Stimulated activated CD4-positive, alpha-beta T cell treated with anti-CD3 and anti-CD28 coated beads, Interleukin-4, amount 100 ng/mL, for 24 hours (primary cell): ENCODE measurements around the gene RPL39L.
"Not testable (repeated sequence)": the region's sequence is repeated elsewhere in the genome, so short reads cannot be mapped to it uniquely, and the experiment has no call there.

Source experiments
- DNase-seq: peaks from one replicate; pipeline ENCODE4 v3.0.0-alpha.2; 2020

The RPL39L gene

GRCh38 chr3:187139126-187139894 lies at the start of gene RPL39L:
RPL39L (minus strand) TSS chr3:187139496; CDS start chr3:187121300, 18,196 bp downstream.
- DNase-seq = peak; percentile 91

GRCh38 chr3:187188931-187189330 lies 49.6 kb upstream of the RPL39L start:
- no peak for DNase-seq

DNA sequence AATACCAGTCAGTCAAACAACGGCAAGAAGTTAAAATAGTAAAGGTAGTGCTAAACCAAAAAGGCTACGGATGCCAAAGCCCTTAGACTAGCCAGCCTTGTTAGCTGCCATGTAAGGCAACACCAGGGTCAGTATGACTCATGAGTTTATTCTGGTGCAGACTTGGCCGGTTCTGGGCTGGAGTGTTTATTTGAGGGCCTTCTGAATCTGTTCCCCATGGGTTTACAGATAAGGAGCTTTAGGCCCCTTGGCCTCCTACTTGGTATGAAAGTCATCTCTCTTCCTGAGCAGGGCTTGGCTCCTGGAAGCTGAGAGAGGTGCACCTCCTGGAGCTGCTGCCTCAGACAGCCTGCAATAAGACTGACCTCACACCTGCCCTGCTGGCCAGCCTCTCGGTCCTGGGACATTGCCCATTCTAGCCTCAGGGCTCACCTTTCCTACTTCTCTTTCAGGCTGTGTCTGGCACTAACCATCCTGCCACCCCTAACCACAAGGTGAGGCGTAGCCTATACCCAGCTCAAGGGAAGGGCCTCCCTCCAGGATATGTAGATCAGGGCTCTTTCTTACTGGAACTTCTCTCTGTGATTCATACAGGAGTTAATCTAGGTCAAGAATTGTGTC lies 47.6 kb upstream of the RPL39L start:
- no peak for DNase-seq

- DNase-seq = no peak
Observed at GRCh38 chr3:187186375-187186774, 47.1 kb upstream of the RPL39L start.

DNA sequence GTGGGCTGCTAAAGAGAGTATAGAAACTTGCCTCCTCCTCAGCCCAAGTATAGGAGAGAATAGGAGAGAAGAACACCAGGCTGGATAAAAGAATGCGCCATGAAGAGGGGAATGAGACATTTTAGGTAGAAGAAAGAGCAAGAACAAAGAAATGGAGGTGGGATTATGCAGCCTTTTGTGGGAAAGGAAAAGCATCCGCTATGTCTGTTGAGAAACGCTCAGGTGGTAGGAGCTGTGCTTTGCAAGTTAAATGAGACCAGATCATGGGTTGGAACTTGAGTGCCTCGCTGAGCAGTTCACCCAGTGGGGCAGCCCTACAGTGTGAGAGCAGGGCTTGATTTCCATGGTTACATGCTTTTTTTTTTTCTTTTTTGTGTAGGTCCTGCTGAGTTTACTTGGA lies 46.5 kb upstream of the RPL39L start:
- no peak for DNase-seq

DNA sequence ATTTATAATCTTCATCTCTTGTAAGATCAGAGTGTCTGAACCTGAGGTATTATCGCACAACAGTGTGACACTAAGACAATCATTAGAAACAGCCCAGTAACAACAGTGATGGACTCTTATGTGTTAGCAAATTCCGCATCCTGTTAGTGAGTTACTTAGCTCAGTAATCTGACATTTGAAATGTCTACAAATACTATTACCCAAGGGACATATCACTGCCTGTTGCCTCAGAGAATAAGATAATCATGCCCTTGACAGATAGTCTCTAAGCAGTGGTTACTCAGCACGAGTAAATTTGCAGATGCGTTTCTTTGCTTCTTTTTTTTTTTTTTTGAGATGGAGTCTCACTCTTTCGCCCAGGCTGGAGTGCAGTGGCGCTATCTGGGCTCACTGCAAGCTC lies 44.6 kb upstream of the RPL39L start:
- no peak for DNase-seq

DNA sequence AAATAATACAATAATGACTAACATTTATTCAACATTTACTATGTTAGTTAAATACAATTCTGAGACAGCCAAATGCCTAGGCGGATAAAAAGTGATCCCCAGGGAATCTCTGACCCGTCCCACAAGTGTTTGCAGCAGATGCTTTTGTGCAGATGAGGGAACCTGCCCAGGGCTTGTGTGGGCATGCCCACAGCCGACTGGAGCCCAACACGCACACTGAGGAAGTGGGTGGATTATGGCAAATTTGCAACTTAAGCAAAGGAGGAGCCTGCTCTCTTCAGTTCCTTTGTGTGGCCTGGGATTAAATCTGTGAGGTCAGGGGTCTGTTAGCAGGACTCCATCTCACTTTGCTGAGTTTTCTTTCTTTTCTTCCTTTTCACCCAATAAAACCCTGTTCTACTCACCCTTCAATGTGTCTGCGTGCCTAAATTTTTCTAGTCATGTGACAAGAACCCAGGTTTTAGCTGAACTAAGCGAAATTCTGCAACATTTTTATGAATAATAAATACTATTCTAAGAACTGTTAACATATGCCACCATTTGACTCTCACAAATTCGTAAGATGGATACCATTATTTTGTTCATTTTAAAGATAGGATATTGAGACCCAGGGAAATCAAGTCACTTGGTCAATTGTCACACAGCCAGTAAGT lies 44.0 kb upstream of the RPL39L start:
- DNase-seq = no peak

DNA sequence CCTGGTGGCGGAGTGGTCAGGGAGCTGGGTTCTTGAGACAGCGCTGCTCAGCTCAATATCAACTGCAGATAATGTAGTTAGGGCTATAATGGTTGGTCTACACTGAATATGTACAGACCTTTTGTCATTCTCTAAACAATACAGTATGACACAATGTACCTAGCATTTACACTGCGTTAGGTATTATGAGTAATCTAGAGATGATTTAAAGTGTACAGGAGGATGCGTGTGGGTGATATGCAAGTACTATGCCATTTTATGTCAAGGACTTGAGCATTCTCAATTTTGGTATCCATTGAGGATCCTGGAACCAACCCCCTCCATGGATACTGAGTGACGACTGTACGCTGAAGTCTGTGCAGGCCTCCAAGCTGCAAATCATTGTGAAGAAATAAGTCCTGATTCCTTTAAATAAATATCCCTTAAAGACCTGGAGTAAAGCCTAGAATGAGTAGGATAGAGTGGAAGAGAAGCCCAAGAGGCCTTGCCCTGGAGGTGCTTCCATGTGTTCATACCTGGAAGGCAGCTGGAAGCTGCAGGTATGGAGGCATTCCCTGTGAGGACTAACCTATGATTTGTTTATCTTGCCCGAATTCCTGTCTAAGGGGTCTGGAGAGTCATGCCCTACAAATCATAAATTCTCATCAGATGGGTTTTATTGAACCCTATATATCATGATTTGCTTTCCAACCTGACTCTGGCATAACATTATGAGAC lies 42.3 kb upstream of the RPL39L start:
- DNase-seq = no peak

GRCh38 chr3:187172929-187173328 lies 33.6 kb upstream of the RPL39L start:
- DNase-seq = no peak

GRCh38 chr3:187170911-187171310 lies 31.6 kb upstream of the RPL39L start:
- DNase-seq = not testable (repeated sequence)

- no peak for DNase-seq
Observed at GRCh38 chr3:187169231-187169960, 30.1 kb upstream of the RPL39L start.

DNA sequence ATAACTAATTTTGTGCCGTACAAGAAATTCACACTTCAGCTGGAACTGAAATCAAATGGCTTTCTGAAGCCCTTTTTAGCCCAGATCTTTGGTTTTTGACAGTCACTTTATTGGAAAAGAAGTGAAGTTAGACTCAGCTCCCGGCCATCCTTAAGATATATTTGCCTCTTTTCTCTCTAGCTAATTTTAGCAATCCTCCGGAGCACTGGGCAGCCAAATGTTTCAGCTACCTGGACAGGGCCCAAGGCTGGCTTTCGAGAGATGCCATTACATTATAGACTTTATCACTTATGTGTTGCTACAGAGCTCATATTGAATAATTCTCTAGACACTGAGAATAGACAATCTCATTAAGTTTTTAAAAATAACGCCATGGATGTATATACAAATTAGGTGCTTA lies 28.5 kb upstream of the RPL39L start:
- DNase-seq = no peak

GRCh38 chr3:187166750-187167149 lies 27.5 kb upstream of the RPL39L start:
- DNase-seq = no peak

DNA sequence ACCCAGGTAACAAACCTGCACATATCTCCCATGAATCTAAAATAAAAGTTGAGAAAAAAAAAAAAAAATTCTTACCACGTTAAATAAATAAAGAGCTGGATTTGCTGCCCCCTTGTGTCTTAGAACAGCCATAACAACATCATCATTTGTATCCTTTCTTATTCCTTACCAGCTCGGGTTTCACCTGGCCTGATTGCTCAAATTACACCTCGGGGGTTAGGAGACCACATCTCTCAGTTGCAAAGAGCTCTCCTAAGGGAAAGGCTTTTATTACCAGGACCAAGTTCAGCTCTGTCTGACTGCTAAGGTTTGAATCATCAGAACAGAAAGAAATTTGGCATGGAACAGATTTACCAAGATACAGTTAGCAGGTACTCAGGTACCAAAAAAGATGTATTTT lies 25.8 kb upstream of the RPL39L start:
- DNase-seq = peak; percentile 48

- no peak for DNase-seq
Observed at GRCh38 chr3:187162265-187162953, 23.1 kb upstream of the RPL39L start.

DNA sequence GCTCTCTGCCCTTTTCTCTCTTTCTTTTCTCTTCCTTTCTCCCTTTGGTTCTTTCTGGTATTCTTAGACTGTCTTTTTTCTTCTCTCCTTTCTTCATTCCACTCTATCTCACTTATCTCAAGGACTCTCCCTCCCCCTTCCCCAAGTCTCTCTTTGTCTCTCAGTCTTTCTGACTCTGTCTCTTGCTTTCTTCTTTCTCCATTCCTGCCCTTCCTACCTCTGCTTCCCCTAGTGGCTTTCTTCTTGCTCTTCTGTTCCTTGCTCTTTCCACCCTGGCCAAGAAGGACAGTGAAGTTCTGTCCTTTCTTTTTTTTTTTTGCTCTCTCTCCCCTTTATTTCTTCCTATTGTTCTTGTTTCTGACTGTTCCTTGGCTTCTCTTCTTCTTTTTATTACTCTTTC lies 22.3 kb upstream of the RPL39L start:
- DNase-seq = no peak

GRCh38 chr3:187150599-187150998 lies 11.3 kb upstream of the RPL39L start:
- DNase-seq = peak; percentile 72

DNA sequence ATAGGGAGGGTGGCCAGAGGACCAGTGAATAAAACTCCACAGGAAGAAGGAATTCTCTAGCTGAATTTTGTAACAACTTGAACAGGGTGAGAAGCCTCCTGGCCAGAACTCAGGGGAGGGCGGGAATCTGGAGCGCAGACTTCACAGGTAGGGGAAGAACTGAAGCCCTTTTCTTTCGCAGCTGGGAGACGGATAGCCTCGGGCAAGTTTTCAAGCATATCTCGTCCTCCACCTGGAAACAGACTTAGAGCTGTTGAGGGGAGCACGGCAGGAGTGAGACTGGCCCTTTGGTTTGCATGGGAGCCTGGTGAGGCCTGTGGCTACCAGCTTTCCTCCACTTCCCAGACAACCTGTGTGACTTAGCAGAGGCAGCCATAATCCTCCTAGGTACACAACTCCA lies 10.9 kb upstream of the RPL39L start:
- DNase-seq = no peak

DNA sequence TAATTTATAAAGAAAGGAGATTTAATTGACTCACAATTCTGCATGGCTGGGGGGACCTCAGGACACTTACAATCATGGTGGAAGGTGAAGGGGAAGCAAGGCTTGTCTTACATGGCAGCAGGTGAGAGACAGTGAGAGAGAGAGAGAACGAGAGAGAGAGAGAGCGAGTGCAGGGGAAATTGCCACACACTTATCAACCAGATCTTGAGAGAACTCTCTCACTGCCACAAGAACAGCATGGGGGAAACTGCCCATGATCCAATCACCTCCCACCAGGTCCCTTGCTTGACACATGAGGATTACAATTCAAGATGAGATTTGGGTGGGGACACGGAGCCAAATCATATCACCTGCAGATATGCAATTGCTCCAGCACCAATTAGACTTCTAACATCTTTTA lies 7.1 kb upstream of the RPL39L start:
- no peak for DNase-seq

- no peak for DNase-seq
Observed at GRCh38 chr3:187145149-187145895, 6.0 kb upstream of the RPL39L start.

DNA sequence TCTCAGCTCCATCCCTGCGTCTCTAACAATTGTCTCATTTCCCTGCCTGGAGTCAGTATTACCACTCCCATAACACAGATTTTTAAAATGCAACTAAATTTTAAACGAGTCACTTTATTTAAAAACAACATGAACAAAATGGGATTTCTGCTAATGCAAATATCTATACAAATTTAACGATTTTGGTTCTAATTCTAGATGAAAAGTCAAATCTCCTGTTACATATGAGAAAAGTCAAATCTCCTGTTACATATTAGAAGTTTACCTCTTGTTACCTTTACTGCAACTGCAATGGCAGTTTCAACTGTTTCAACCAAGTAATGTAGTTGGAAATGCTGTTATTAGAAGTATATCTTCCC lies 578 bp upstream of the RPL39L start:
- no peak for DNase-seq

- peak; percentile 11 for DNase-seq
Observed at GRCh38 chr3:187136936-187137335, 2.4 kb downstream of the RPL39L start.
